Measurements from ENCODE around the gene SLC35F1.

Gene SLC35F1

GRCh38 chr6:118344014-118344670 lies 437.1 kb downstream of the SLC35F1 start:
- ChIA-PET CTCF (interaction anchor here (0.6 kb wide), 1 partner anchor 143 kb away, joined by 3 read pairs; no protein-coding TSS in a partner anchor), POLR2A (no interaction called here)
- DNase-seq (ENCODE audit: extremely low spot score), result no peak
- TF ChIP-seq HDGF (IDR thresholded peaks at IDR 0.05; ENCODE audit: borderline replicate concordance) (no peak), CTBP1 (IDR thresholded peaks at IDR 0.05; ENCODE audit: borderline replicate concordance) (no peak), PKNOX1 (IDR thresholded peaks at IDR 0.05) (no peak), ELF4 (IDR thresholded peaks at IDR 0.05) (no peak), ARNT (IDR thresholded peaks at IDR 0.05) (no peak), TARDBP (IDR thresholded peaks at IDR 0.05) (no peak), LEF1 (IDR thresholded peaks at IDR 0.05; ENCODE audit: borderline replicate concordance) (no peak)

GRCh38 chr6:118350881-118351430 lies 443.9 kb downstream of the SLC35F1 start:
- DNase-seq (ENCODE audit: extremely low spot score), result no peak
- ChIA-PET POLR2A (no interaction called here), CTCF (no interaction called here)
- TF ChIP-seq L3MBTL2 (conservative IDR thresholded peaks at IDR 0.05) (no peak), LEF1 (IDR thresholded peaks at IDR 0.05; ENCODE audit: borderline replicate concordance) (no peak), BHLHE40 (IDR thresholded peaks at IDR 0.05; ENCODE audit: borderline replicate concordance) (no peak), PKNOX1 (IDR thresholded peaks at IDR 0.05) (no peak), NFRKB (IDR thresholded peaks at IDR 0.05) (no peak), HDGF (IDR thresholded peaks at IDR 0.05; ENCODE audit: borderline replicate concordance) (no peak), FOXK2 (IDR thresholded peaks at IDR 0.05) (no peak), CTBP1 (IDR thresholded peaks at IDR 0.05; ENCODE audit: borderline replicate concordance) (no peak), ELF4 (IDR thresholded peaks at IDR 0.05) (no peak), SP1 (IDR thresholded peaks at IDR 0.05) (no peak), TARDBP (IDR thresholded peaks at IDR 0.05) (no peak), ZNF384 (IDR thresholded peaks at IDR 0.05) (no peak), FOXA1 (IDR thresholded peaks at IDR 0.05) (no peak), FOXM1 (IDR thresholded peaks at IDR 0.05; ENCODE audit: borderline replicate concordance) (no peak), ARNT (IDR thresholded peaks at IDR 0.05) (no peak), SUZ12 (IDR thresholded peaks at IDR 0.05) (no peak)

GRCh38 chr6:118353564-118353963 lies 446.5 kb downstream of the SLC35F1 start:
- CTCF ChIA-PET, result no interaction called here
- no peak for DNase-seq (ENCODE audit: extremely low spot score)
- no peak for TF ChIP-seq SUZ12 (IDR thresholded peaks at IDR 0.05)
- TF ChIP-seq SP1 (IDR thresholded peaks at IDR 0.05), result no peak
- POLR2A ChIA-PET, result no interaction called here

- TF ChIP-seq ZNF384 (IDR thresholded peaks at IDR 0.05) (no peak), NFRKB (IDR thresholded peaks at IDR 0.05) (no peak), PKNOX1 (IDR thresholded peaks at IDR 0.05) (no peak), TARDBP (IDR thresholded peaks at IDR 0.05) (no peak), LEF1 (IDR thresholded peaks at IDR 0.05; ENCODE audit: borderline replicate concordance) (no peak), HDGF (IDR thresholded peaks at IDR 0.05; ENCODE audit: borderline replicate concordance) (no peak), ARNT (IDR thresholded peaks at IDR 0.05) (no peak), SUZ12 (IDR thresholded peaks at IDR 0.05) (no peak), SP1 (IDR thresholded peaks at IDR 0.05) (no peak), FOXA1 (IDR thresholded peaks at IDR 0.05) (no peak), ELF4 (IDR thresholded peaks at IDR 0.05) (no peak), FOXK2 (IDR thresholded peaks at IDR 0.05) (no peak), FOXM1 (IDR thresholded peaks at IDR 0.05; ENCODE audit: borderline replicate concordance) (no peak), L3MBTL2 (conservative IDR thresholded peaks at IDR 0.05) (no peak), BHLHE40 (IDR thresholded peaks at IDR 0.05; ENCODE audit: borderline replicate concordance) (no peak), CTBP1 (IDR thresholded peaks at IDR 0.05; ENCODE audit: borderline replicate concordance) (no peak)
- ChIA-PET CTCF (no interaction called here), POLR2A (no interaction called here)
- no peak for DNase-seq (ENCODE audit: extremely low spot score)
Observed at GRCh38 chr6:118354641-118355040, 447.6 kb downstream of the SLC35F1 start.

GRCh38 chr6:118356054-118356453 lies 449.0 kb downstream of the SLC35F1 start:
- DNase-seq (ENCODE audit: extremely low spot score), result no peak
- ChIA-PET CTCF (no interaction called here), POLR2A (no interaction called here)
- TF ChIP-seq FOXA1 (IDR thresholded peaks at IDR 0.05), result no peak
- no peak for TF ChIP-seq ELF4 (IDR thresholded peaks at IDR 0.05)
- TF ChIP-seq SUZ12 (IDR thresholded peaks at IDR 0.05), result no peak
- TF ChIP-seq FOXK2 (IDR thresholded peaks at IDR 0.05), result no peak
- TF ChIP-seq HDGF (IDR thresholded peaks at IDR 0.05; ENCODE audit: borderline replicate concordance), result no peak
- TF ChIP-seq TARDBP (IDR thresholded peaks at IDR 0.05), result no peak
- no peak for TF ChIP-seq SP1 (IDR thresholded peaks at IDR 0.05)
- no peak for TF ChIP-seq NFRKB (IDR thresholded peaks at IDR 0.05)
- no peak for TF ChIP-seq ARNT (IDR thresholded peaks at IDR 0.05)
- TF ChIP-seq L3MBTL2 (conservative IDR thresholded peaks at IDR 0.05), result no peak
- TF ChIP-seq ZNF384 (IDR thresholded peaks at IDR 0.05), result no peak
- TF ChIP-seq LEF1 (IDR thresholded peaks at IDR 0.05; ENCODE audit: borderline replicate concordance), result no peak
- TF ChIP-seq FOXM1 (IDR thresholded peaks at IDR 0.05; ENCODE audit: borderline replicate concordance), result no peak
- TF ChIP-seq BHLHE40 (IDR thresholded peaks at IDR 0.05; ENCODE audit: borderline replicate concordance), result no peak
- TF ChIP-seq CTBP1 (IDR thresholded peaks at IDR 0.05; ENCODE audit: borderline replicate concordance), result no peak
- no peak for TF ChIP-seq PKNOX1 (IDR thresholded peaks at IDR 0.05)
